ENCODE results near the gene SLC7A1. TPM values are rescaled to one million over a fixed set of nuclear protein-coding genes. Genes with fewer than 3 reads are reported as not detected.

The SLC7A1 gene
- total and polyA plus RNA-seq, 2 of the 13 experiments (the other 11 are each of a cell fraction or from before 2014, with no cell fraction given), result 14.5 to 15.3 TPM

DNA sequence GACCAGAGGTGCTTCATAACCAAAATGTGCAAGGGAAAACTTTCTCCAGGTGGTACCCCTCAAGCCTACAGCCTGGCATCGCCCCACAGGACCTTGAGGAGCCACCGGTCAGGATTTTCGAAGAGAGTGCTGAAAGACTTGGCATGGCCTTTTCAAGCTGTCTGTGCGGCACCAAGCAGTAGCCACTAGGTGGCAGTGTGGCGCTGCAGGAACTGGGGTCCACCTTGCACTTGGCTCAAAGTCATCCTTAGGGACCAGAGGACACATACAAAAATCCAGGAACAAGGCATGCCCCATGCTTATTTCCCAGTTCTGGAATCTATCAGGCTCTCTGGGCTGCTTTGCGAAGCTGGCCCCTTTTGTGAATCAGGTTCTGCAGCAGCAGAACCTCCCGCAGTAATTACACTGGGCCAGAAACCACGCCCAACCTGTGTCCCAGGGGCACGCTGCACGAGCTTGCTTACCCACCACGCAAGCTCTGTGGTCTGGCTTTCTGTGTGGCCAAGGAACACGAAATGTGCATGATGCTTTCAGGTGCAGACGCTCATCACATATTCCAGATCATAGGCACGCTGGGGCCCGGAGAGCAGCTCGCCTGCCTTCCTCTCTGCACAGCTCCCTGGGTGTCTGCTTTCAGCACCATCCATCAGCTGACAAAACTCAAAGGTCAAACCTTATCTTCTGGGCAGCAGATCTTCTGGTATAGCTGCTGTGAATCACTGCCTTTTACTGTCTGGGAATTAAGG, 87.2 kb downstream of the SLC7A1 start (continued):
- TF ChIP-seq, protein P1, sequence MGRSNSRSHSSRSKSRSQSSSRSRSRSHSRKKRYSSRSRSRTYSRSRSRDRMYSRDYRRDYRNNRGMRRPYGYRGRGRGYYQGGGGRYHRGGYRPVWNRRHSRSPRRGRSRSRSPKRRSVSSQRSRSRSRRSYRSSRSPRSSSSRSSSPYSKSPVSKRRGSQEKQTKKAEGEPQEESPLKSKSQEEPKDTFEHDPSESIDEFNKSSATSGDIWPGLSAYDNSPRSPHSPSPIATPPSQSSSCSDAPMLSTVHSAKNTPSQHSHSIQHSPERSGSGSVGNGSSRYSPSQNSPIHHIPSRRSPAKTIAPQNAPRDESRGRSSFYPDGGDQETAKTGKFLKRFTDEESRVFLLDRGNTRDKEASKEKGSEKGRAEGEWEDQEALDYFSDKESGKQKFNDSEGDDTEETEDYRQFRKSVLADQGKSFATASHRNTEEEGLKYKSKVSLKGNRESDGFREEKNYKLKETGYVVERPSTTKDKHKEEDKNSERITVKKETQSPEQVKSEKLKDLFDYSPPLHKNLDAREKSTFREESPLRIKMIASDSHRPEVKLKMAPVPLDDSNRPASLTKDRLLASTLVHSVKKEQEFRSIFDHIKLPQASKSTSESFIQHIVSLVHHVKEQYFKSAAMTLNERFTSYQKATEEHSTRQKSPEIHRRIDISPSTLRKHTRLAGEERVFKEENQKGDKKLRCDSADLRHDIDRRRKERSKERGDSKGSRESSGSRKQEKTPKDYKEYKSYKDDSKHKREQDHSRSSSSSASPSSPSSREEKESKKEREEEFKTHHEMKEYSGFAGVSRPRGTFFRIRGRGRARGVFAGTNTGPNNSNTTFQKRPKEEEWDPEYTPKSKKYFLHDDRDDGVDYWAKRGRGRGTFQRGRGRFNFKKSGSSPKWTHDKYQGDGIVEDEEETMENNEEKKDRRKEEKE (IDR thresholded peaks at IDR 0.05), result no peak
- TF ChIP-seq ZBTB42 (CRISPR knock-in tag; IDR thresholded peaks at IDR 0.05) (no peak), EED (CRISPR knock-in tag; IDR thresholded peaks at IDR 0.05) (no peak), NR2F1 (CRISPR knock-in tag; IDR thresholded peaks at IDR 0.05) (no peak), RFX1 (IDR thresholded peaks at IDR 0.05) (no peak), ZNF282 (IDR thresholded peaks at IDR 0.05; ENCODE audit: partially characterized antibody) (no peak), ZNF557 (CRISPR knock-in tag; IDR thresholded peaks at IDR 0.05) (no peak), RFX3 (CRISPR knock-in tag; IDR thresholded peaks at IDR 0.05) (no peak), ARID2 (CRISPR knock-in tag; IDR thresholded peaks at IDR 0.05; ENCODE audit: borderline replicate concordance) (no peak), ZNF83 (CRISPR knock-in tag; IDR thresholded peaks at IDR 0.05; ENCODE audit: borderline replicate concordance) (no peak), ELF3 (CRISPR knock-in tag; IDR thresholded peaks at IDR 0.05) (no peak), BORCS8-MEF2B (CRISPR knock-in tag; IDR thresholded peaks at IDR 0.05) (no peak), TSC22D2 (CRISPR knock-in tag; IDR thresholded peaks at IDR 0.05; ENCODE audit: borderline replicate concordance) (no peak), SALL1 (CRISPR knock-in tag; IDR thresholded peaks at IDR 0.05) (peak; percentile 12; the same call in 1 of the 2 replicates), ARNT2 (CRISPR knock-in tag; IDR thresholded peaks at IDR 0.05; ENCODE audit: low read depth) (no peak)
- TF ChIP-seq, protein P2, sequence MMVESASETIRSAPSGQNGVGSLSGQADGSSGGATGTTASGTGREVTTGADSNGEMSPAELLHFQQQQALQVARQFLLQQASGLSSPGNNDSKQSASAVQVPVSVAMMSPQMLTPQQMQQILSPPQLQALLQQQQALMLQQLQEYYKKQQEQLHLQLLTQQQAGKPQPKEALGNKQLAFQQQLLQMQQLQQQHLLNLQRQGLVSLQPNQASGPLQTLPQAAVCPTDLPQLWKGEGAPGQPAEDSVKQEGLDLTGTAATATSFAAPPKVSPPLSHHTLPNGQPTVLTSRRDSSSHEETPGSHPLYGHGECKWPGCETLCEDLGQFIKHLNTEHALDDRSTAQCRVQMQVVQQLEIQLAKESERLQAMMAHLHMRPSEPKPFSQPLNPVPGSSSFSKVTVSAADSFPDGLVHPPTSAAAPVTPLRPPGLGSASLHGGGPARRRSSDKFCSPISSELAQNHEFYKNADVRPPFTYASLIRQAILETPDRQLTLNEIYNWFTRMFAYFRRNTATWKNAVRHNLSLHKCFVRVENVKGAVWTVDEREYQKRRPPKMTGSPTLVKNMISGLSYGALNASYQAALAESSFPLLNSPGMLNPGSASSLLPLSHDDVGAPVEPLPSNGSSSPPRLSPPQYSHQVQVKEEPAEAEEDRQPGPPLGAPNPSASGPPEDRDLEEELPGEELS (CRISPR knock-in tag; IDR thresholded peaks at IDR 0.05), result no peak
- TF ChIP-seq, protein P3, sequence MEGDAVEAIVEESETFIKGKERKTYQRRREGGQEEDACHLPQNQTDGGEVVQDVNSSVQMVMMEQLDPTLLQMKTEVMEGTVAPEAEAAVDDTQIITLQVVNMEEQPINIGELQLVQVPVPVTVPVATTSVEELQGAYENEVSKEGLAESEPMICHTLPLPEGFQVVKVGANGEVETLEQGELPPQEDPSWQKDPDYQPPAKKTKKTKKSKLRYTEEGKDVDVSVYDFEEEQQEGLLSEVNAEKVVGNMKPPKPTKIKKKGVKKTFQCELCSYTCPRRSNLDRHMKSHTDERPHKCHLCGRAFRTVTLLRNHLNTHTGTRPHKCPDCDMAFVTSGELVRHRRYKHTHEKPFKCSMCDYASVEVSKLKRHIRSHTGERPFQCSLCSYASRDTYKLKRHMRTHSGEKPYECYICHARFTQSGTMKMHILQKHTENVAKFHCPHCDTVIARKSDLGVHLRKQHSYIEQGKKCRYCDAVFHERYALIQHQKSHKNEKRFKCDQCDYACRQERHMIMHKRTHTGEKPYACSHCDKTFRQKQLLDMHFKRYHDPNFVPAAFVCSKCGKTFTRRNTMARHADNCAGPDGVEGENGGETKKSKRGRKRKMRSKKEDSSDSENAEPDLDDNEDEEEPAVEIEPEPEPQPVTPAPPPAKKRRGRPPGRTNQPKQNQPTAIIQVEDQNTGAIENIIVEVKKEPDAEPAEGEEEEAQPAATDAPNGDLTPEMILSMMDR (CRISPR knock-in tag; IDR thresholded peaks at IDR 0.05), result peak; percentile 94
- TF ChIP-seq, protein P4, sequence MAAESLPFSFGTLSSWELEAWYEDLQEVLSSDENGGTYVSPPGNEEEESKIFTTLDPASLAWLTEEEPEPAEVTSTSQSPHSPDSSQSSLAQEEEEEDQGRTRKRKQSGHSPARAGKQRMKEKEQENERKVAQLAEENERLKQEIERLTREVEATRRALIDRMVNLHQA (CRISPR knock-in tag; IDR thresholded peaks at IDR 0.05), result no peak
- TF ChIP-seq, protein P5, sequence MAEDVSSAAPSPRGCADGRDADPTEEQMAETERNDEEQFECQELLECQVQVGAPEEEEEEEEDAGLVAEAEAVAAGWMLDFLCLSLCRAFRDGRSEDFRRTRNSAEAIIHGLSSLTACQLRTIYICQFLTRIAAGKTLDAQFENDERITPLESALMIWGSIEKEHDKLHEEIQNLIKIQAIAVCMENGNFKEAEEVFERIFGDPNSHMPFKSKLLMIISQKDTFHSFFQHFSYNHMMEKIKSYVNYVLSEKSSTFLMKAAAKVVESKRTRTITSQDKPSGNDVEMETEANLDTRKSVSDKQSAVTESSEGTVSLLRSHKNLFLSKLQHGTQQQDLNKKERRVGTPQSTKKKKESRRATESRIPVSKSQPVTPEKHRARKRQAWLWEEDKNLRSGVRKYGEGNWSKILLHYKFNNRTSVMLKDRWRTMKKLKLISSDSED (CRISPR knock-in tag; IDR thresholded peaks at IDR 0.05), result no peak
- TF ChIP-seq, protein P6, sequence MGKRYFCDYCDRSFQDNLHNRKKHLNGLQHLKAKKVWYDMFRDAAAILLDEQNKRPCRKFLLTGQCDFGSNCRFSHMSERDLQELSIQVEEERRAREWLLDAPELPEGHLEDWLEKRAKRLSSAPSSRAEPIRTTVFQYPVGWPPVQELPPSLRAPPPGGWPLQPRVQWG (CRISPR knock-in tag; IDR thresholded peaks at IDR 0.05; ENCODE audit: borderline replicate concordance, low read depth), result no peak
